AG10803 (cell line): ENCODE data around the gene CATSPERD.

Experiments
- DNase-seq: peaks from one replicate; pipeline ENCODE4 v3.0.0; 2010; ENCODE audit warnings: low read depth
- H3K4me3 ChIP-seq: 2 replicates; pipeline ENCODE4 v1.5.1; 2011; ENCODE audit warnings: mild to moderate bottlenecking, low read length, control low read depth
- CTCF ChIP-seq: conservative IDR thresholded peaks from 2 replicates; pipeline ENCODE4 v1.5.1; 2011; ENCODE audit warnings: mild to moderate bottlenecking, low read length, control low read depth, inconsistent platforms

Gene CATSPERD

GRCh38 chr19:5691822-5692722, 28.4 kb upstream of the CATSPERD start:
- TF ChIP-seq CTCF = no peak
- H3K4me3 ChIP-seq = peak overlapping the region; percentile 93
- no peak for DNase-seq

GRCh38 chr19:5692723-5693194, 27.7 kb upstream of the CATSPERD start:
- no peak for DNase-seq
- H3K4me3 ChIP-seq = no peak overlapping the region
- no peak for TF ChIP-seq CTCF

GRCh38 chr19:5693195-5694166, 27.0 kb upstream of the CATSPERD start:
- DNase-seq = no peak
- no peak overlapping the region for H3K4me3 ChIP-seq
- no peak for TF ChIP-seq CTCF

- no peak for TF ChIP-seq CTCF
- no peak for DNase-seq
- no peak overlapping the region for H3K4me3 ChIP-seq
Observed at GRCh38 chr19:5694167-5694955, 26.1 kb upstream of the CATSPERD start.

GRCh38 chr19:5694956-5695648, 25.3 kb upstream of the CATSPERD start:
- no peak for DNase-seq
- H3K4me3 ChIP-seq = no peak overlapping the region
- no peak for TF ChIP-seq CTCF

- no peak for TF ChIP-seq CTCF
- no peak for DNase-seq
- H3K4me3 ChIP-seq = no peak overlapping the region
Observed at GRCh38 chr19:5695649-5696195, 24.7 kb upstream of the CATSPERD start.
